Mammary epithelial cell (primary cell): Measurements from ENCODE around the gene NOC4L.

Source experiments
- CTCF ChIP-seq, 2 donors: IDR thresholded peaks in 1 of 2; conservative IDR thresholded peaks in 1 of 2; 2 replicates each; pipeline ENCODE4 v1.5.1; 2011 to 2012; ENCODE audit warnings: inconsistent platforms in 2 of 2, low read length in 2 of 2, mild to moderate bottlenecking in 2 of 2, control low read depth in 1 of 2, low read depth in 1 of 2; ENCODE audit not compliant: insufficient read depth in 1 of 2; ENCODE audit errors: extremely low read depth in 1 of 2
- EZH2 ChIP-seq: IDR thresholded peaks from 2 replicates; pipeline ENCODE4 v1.6.1; 2012; ENCODE audit warnings: low read length, inconsistent platforms, borderline replicate concordance

DNA sequence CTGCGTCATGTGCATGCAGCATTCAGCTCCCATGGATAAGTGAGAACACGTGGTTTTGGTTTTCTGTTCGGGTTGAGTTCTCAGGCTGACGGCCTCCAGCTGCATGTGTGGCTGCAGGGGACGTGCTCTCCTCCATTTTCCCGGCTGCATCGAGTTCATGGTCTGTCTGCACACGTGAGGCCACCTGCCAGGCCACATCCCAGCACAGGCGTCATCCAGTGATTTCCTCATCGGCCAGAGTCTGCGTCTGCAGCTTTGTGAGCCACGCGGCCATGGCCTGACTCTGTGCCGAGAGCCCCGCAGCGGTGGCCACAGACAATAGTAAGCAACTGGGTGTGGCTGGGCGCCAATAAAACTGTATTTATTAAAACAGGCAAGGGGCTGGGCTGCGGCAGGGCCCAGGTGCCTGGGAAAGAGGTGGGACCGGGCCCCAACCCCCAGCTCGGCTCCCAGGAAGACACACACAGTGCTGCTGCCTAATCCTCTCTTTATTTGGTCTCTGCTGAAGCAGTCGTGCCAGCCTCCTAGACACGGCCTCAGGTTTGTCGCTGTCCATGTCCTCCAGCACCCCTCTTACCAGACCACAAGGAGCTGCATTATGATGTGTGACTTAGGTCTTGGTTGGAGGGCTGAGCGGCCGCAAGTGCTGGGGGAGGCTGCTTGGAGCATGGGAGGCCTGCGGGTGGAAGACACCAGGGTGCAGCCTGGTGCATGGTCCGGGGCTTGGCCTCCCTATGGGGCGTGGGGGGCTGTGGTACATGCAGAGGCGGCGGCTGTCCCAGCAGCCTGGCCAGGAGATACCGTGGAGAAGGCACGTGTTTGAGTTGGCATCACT is 52.0 kb downstream of the NOC4L start:
- no peak for TF ChIP-seq EZH2
- no peak for TF ChIP-seq CTCF (conservative IDR thresholded peaks at IDR 0.05 in 1 of 2, IDR thresholded peaks at IDR 0.05 in 1 of 2; ENCODE audit: extremely low read depth in 1 of 2, insufficient read depth in 1 of 2, low read depth in 1 of 2, low read length in 2 of 2)
